Measurements from ENCODE around the gene MSANTD1.

MSANTD1 gene

GRCh38 chr4:3285558-3286334 lies 36.8 kb downstream of the MSANTD1 start:
- Histone ChIP-seq H3K36me3 (no peaks in the 10 kb centered on the region), H3K27ac (no peak overlapping the region), H3K4me3 (ENCODE audit: low read depth in 1 of 2, low read length in 1 of 2) (no peak overlapping the region), H3K9me3 (no peaks in the 10 kb centered on the region), H3K4me1 (ENCODE audit: control insufficient read depth in 1 of 2, insufficient read depth in 1 of 2, low read depth in 1 of 2, low read length in 1 of 2) (peaks cover 0 to 6% of the 10 kb centered on the region in 2 experiments), H3K27me3 (peaks cover 61% of the 10 kb centered on the region)
- TF ChIP-seq CTCF (IDR thresholded peaks at IDR 0.05), result no peak

- Histone ChIP-seq H3K4me3 (ENCODE audit: low read depth in 1 of 2, low read length in 1 of 2) (no peak overlapping the region), H3K36me3 (no peaks in the 10 kb centered on the region), H3K27ac (no peak overlapping the region), H3K4me1 (ENCODE audit: control insufficient read depth in 1 of 2, insufficient read depth in 1 of 2, low read depth in 1 of 2, low read length in 1 of 2) (peaks cover 2 to 9% of the 10 kb centered on the region in 2 experiments), H3K9me3 (no peaks in the 10 kb centered on the region), H3K27me3 (peaks cover 69% of the 10 kb centered on the region)
- TF ChIP-seq CTCF (IDR thresholded peaks at IDR 0.05), result no peak
These were observed 37.6 kb downstream of the MSANTD1 start for GRCh38 chr4:3286335-3287175.

- peaks cover 78% of the 10 kb centered on the region for H3K27me3 ChIP-seq
- H3K27ac ChIP-seq, result no peak overlapping the region
- H3K4me1 ChIP-seq (ENCODE audit: control insufficient read depth in 1 of 2, insufficient read depth in 1 of 2, low read depth in 1 of 2, low read length in 1 of 2), result peaks cover 11 to 18% of the 10 kb centered on the region in 2 experiments
- no peaks in the 10 kb centered on the region for H3K36me3 ChIP-seq
- H3K4me3 ChIP-seq (ENCODE audit: low read depth in 1 of 2, low read length in 1 of 2), result no peak overlapping the region
- no peak for TF ChIP-seq CTCF (IDR thresholded peaks at IDR 0.05)
- no peaks in the 10 kb centered on the region for H3K9me3 ChIP-seq
These were observed 38.5 kb downstream of the MSANTD1 start for GRCh38 chr4:3287271-3287971.

- Histone ChIP-seq H3K27me3 (peaks cover 82% of the 10 kb centered on the region), H3K27ac (no peak overlapping the region), H3K9me3 (no peaks in the 10 kb centered on the region), H3K4me1 (ENCODE audit: control insufficient read depth in 1 of 2, insufficient read depth in 1 of 2, low read depth in 1 of 2, low read length in 1 of 2) (peaks cover 12 to 20% of the 10 kb centered on the region in 2 experiments), H3K4me3 (ENCODE audit: low read depth in 1 of 2, low read length in 1 of 2) (no peak overlapping the region), H3K36me3 (no peaks in the 10 kb centered on the region)
- no peak for TF ChIP-seq CTCF (IDR thresholded peaks at IDR 0.05)
These were observed 39.1 kb downstream of the MSANTD1 start for GRCh38 chr4:3287972-3288570.

GRCh38 chr4:3288571-3289094 lies 39.7 kb downstream of the MSANTD1 start:
- Histone ChIP-seq H3K27me3 (peaks cover 87% of the 10 kb centered on the region), H3K4me3 (ENCODE audit: low read depth in 1 of 2, low read length in 1 of 2) (no peak overlapping the region), H3K27ac (no peak overlapping the region), H3K4me1 (ENCODE audit: control insufficient read depth in 1 of 2, insufficient read depth in 1 of 2, low read depth in 1 of 2, low read length in 1 of 2) (peaks cover 12 to 20% of the 10 kb centered on the region in 2 experiments), H3K9me3 (no peaks in the 10 kb centered on the region), H3K36me3 (no peaks in the 10 kb centered on the region)
- TF ChIP-seq CTCF (IDR thresholded peaks at IDR 0.05), result no peak

Data from neutrophil (primary cell).